ENCODE data around the gene C1orf159. TPM values are rescaled to one million over a fixed set of nuclear protein-coding genes. Genes with fewer than 3 reads are reported as not detected.

The C1orf159 gene
- total and polyA plus RNA-seq, 7 donors, result 1.5 to 6.7 (median 3.5) TPM

- no peaks in the 10 kb centered on the region for H3K36me3 ChIP-seq (ENCODE audit: insufficient read depth in 1 of 2, low read depth in 1 of 2)
- no peaks in the 10 kb centered on the region for H3K9me3 ChIP-seq
- TF ChIP-seq CTCF (IDR thresholded peaks at IDR 0.05), result peak; percentile 16
- WGBS, 3 donors, result 19 to 23% (median 20%) methylated on average over 16 of the region's 16 CpGs
- no peak overlapping the region for H3K27ac ChIP-seq
- intact Hi-C loops (cut with DNase I), result loop anchor here (2.0 to 10.0 kb wide), 4 partner anchors 30 to 260 kb away; partner anchors contain the start of gene UBE2J2 (in 1 of the 2)
- H3K4me3 ChIP-seq, result peak overlapping the region; percentile 65
- DNase-seq (no peak), ATAC-seq (peak; percentile 64 to 81 (median 71))
- H3K27me3 ChIP-seq (ENCODE audit: insufficient read depth in 3 of 3, low read length in 2 of 3), result peaks cover 0 to 55% (median 12%) of the 10 kb centered on the region in 3 donors
- H3K4me1 ChIP-seq, result peaks cover 11% of the 10 kb centered on the region
These were observed 83.5 kb downstream of the C1orf159 start for GRCh38 chr1:1032424-1032823.

Other genes with a start within 250 kb of the C1orf159 start
- 1 to 10 TPM in 2 of 4 donors, under 1 TPM in 1, not detected in 1; 0.37 to 6.9 (median 1.5) TPM for gene SAMD11, start 192.2 kb downstream of the C1orf159 start, total RNA-seq
- gene SAMD11, start 192.2 kb downstream of the C1orf159 start, polyA plus RNA-seq, result 1 to 10 TPM in 1 of 3 donors, under 1 TPM in 2; 0.28 to 1.5 (median 0.58) TPM
- gene NOC2L, start 156.8 kb downstream of the C1orf159 start, total RNA-seq, result 10 to 100 TPM; 61.4 to 87.0 (median 82.7) TPM
- gene NOC2L, start 156.8 kb downstream of the C1orf159 start, polyA plus RNA-seq, result 100 to 1,000 TPM in 1 of 3 donors, 10 to 100 TPM in 2; 78.1 to 106 (median 92.7) TPM
- gene KLHL17, start 155.5 kb downstream of the C1orf159 start, total RNA-seq, result 1 to 10 TPM; 2.1 to 3.8 (median 3.0) TPM
- 1 to 10 TPM; 3.4 to 5.5 (median 4.1) TPM for gene KLHL17, start 155.5 kb downstream of the C1orf159 start, polyA plus RNA-seq
- not detected for gene PLEKHN1, start 149.6 kb downstream of the C1orf159 start, total RNA-seq
- under 1 TPM in 1 of 3 donors, not detected in 2; 0.03 TPM for gene PLEKHN1, start 149.6 kb downstream of the C1orf159 start, polyA plus RNA-seq
- 100 to 1,000 TPM in 2 of 4 donors, 10 to 100 TPM in 2; 13.9 to 249 (median 109) TPM for gene PERM1, start 134.0 kb downstream of the C1orf159 start, total RNA-seq
- 100 to 1,000 TPM in 1 of 3 donors, 10 to 100 TPM in 2; 38.1 to 239 (median 58.5) TPM for gene PERM1, start 134.0 kb downstream of the C1orf159 start, polyA plus RNA-seq
- 10 to 100 TPM in 3 of 4 donors, 1 to 10 TPM in 1; 7.2 to 21.8 (median 12.6) TPM for gene HES4, start 116.0 kb downstream of the C1orf159 start, total RNA-seq
- gene HES4, start 116.0 kb downstream of the C1orf159 start, polyA plus RNA-seq, result 10 to 100 TPM in 1 of 3 donors, 1 to 10 TPM in 2; 2.3 to 20.2 (median 5.4) TPM
- 10 to 100 TPM in 1 of 4 donors, 1 to 10 TPM in 3; 2.9 to 12.4 (median 8.1) TPM for gene ISG15, start 102.6 kb downstream of the C1orf159 start, total RNA-seq
- gene ISG15, start 102.6 kb downstream of the C1orf159 start, polyA plus RNA-seq, result 10 to 100 TPM; 13.3 to 22.1 (median 17.1) TPM
- 1 to 10 TPM; 3.4 to 5.4 (median 4.6) TPM for gene AGRN, start 96.0 kb downstream of the C1orf159 start, total RNA-seq
- gene AGRN, start 96.0 kb downstream of the C1orf159 start, polyA plus RNA-seq, result 1 to 10 TPM; 1.3 to 3.0 (median 1.4) TPM
- gene RNF223, start 41.8 kb downstream of the C1orf159 start, total RNA-seq, result not detected
- not detected for gene RNF223, start 41.8 kb downstream of the C1orf159 start, polyA plus RNA-seq
- under 1 TPM in 1 of 4 donors, not detected in 3; 0.27 TPM for gene TTLL10, start 57.8 kb upstream of the C1orf159 start, total RNA-seq
- gene TTLL10, start 57.8 kb upstream of the C1orf159 start, polyA plus RNA-seq, result under 1 TPM; 0.03 to 0.10 (median 0.10) TPM
- under 1 TPM in 1 of 4 donors, not detected in 3; 0.27 TPM for gene TNFRSF18, start 90.5 kb upstream of the C1orf159 start, total RNA-seq
- gene TNFRSF18, start 90.5 kb upstream of the C1orf159 start, polyA plus RNA-seq, result under 1 TPM; 0.04 to 0.76 (median 0.13) TPM
- gene TNFRSF4, start 98.1 kb upstream of the C1orf159 start, total RNA-seq, result 1 to 10 TPM; 1.4 to 4.6 (median 3.7) TPM
- 1 to 10 TPM; 1.7 to 3.8 (median 2.6) TPM for gene TNFRSF4, start 98.1 kb upstream of the C1orf159 start, polyA plus RNA-seq
- 100 to 1,000 TPM in 1 of 4 donors, 10 to 100 TPM in 3; 70.6 to 109 (median 82.5) TPM for gene SDF4, start 115.9 kb upstream of the C1orf159 start, total RNA-seq
- gene SDF4, start 115.9 kb upstream of the C1orf159 start, polyA plus RNA-seq, result 100 to 1,000 TPM in 2 of 3 donors, 10 to 100 TPM in 1; 67.5 to 129 (median 108) TPM
- gene B3GALT6, start 116.1 kb upstream of the C1orf159 start, total RNA-seq, result 10 to 100 TPM in 3 of 4 donors, 1 to 10 TPM in 1; 8.9 to 13.7 (median 11.1) TPM
- 10 to 100 TPM in 2 of 3 donors, 1 to 10 TPM in 1; 7.7 to 30.3 (median 15.6) TPM for gene B3GALT6, start 116.1 kb upstream of the C1orf159 start, polyA plus RNA-seq
- 1 to 10 TPM in 2 of 4 donors, under 1 TPM in 2; 0.75 to 1.4 (median 1.0) TPM for gene C1QTNF12, start 130.6 kb upstream of the C1orf159 start, total RNA-seq
- under 1 TPM; 0.13 to 0.98 (median 0.36) TPM for gene C1QTNF12, start 130.6 kb upstream of the C1orf159 start, polyA plus RNA-seq
- gene UBE2J2, start 157.8 kb upstream of the C1orf159 start, total RNA-seq, result 10 to 100 TPM; 36.8 to 48.1 (median 42.4) TPM
- gene UBE2J2, start 157.8 kb upstream of the C1orf159 start, polyA plus RNA-seq, result 10 to 100 TPM; 44.9 to 80.9 (median 62.3) TPM
- 1 to 10 TPM; 1.4 to 3.5 (median 1.4) TPM for gene SCNN1D, start 164.3 kb upstream of the C1orf159 start, total RNA-seq
- gene SCNN1D, start 164.3 kb upstream of the C1orf159 start, polyA plus RNA-seq, result 1 to 10 TPM in 2 of 3 donors, under 1 TPM in 1; 0.48 to 2.0 (median 1.6) TPM
- gene ACAP3, start 191.8 kb upstream of the C1orf159 start, total RNA-seq, result 10 to 100 TPM; 20.8 to 32.0 (median 26.3) TPM
- 10 to 100 TPM; 14.7 to 23.7 (median 15.5) TPM for gene ACAP3, start 191.8 kb upstream of the C1orf159 start, polyA plus RNA-seq
- gene PUSL1, start 192.5 kb upstream of the C1orf159 start, total RNA-seq, result 1 to 10 TPM; 3.7 to 7.3 (median 5.8) TPM
- 1 to 10 TPM; 7.9 to 9.1 (median 9.0) TPM for gene PUSL1, start 192.5 kb upstream of the C1orf159 start, polyA plus RNA-seq
- gene INTS11, start 208.6 kb upstream of the C1orf159 start, total RNA-seq, result 10 to 100 TPM; 55.6 to 80.8 (median 64.0) TPM
- gene INTS11, start 208.6 kb upstream of the C1orf159 start, polyA plus RNA-seq, result 10 to 100 TPM; 71.2 to 72.7 (median 71.8) TPM
- 10 to 100 TPM; 18.2 to 39.5 (median 23.8) TPM for gene CPTP, start 208.7 kb upstream of the C1orf159 start, total RNA-seq
- gene CPTP, start 208.7 kb upstream of the C1orf159 start, polyA plus RNA-seq, result 10 to 100 TPM; 31.3 to 38.1 (median 33.4) TPM
- under 1 TPM in 3 of 4 donors, not detected in 1; 0.06 to 0.10 (median 0.06) TPM for gene TAS1R3, start 215.2 kb upstream of the C1orf159 start, total RNA-seq
- under 1 TPM; 0.08 to 0.25 (median 0.18) TPM for gene TAS1R3, start 215.2 kb upstream of the C1orf159 start, polyA plus RNA-seq
- 100 to 1,000 TPM; 162 to 215 (median 210) TPM for gene DVL1, start 233.3 kb upstream of the C1orf159 start, total RNA-seq
- gene DVL1, start 233.3 kb upstream of the C1orf159 start, polyA plus RNA-seq, result 100 to 1,000 TPM; 183 to 209 (median 206) TPM
- gene MXRA8, start 242.5 kb upstream of the C1orf159 start, total RNA-seq, result 10 to 100 TPM in 3 of 4 donors, 1 to 10 TPM in 1; 7.2 to 24.3 (median 13.5) TPM
- gene MXRA8, start 242.5 kb upstream of the C1orf159 start, polyA plus RNA-seq, result 10 to 100 TPM in 2 of 3 donors, 1 to 10 TPM in 1; 9.8 to 16.9 (median 10.1) TPM